ENCODE data around the gene IDNK.
A peak's percentile ranks its signal among the peaks of the same experiment; 100 is the strongest.

The IDNK gene

GRCh38 chr9:83633676-83634075, 10.7 kb downstream of the IDNK start:
- no peak for DNase-seq (ENCODE audit: low read depth, low spot score)

GRCh38 chr9:83636813-83637212, 13.9 kb downstream of the IDNK start:
- DNase-seq (ENCODE audit: low read depth, low spot score): no peak

GRCh38 chr9:83637389-83637788, 14.4 kb downstream of the IDNK start:
- DNase-seq (ENCODE audit: low read depth, low spot score): no peak

GRCh38 chr9:83639266-83639665, 16.3 kb downstream of the IDNK start:
- no peak for DNase-seq (ENCODE audit: low read depth, low spot score)

GRCh38 chr9:83642793-83643192, 19.9 kb downstream of the IDNK start:
- no peak for DNase-seq (ENCODE audit: low read depth, low spot score)

GRCh38 chr9:83646500-83647239, 23.7 kb downstream of the IDNK start:
- no peak for DNase-seq (ENCODE audit: low read depth, low spot score)

GRCh38 chr9:83649080-83649479, 26.1 kb downstream of the IDNK start:
- peak; percentile 50 for DNase-seq (ENCODE audit: low read depth, low spot score)

GRCh38 chr9:83649515-83649914, 26.6 kb downstream of the IDNK start:
- DNase-seq (ENCODE audit: low read depth, low spot score): no peak

- DNase-seq (ENCODE audit: low read depth, low spot score): no peak
Observed at GRCh38 chr9:83651558-83651957, 28.6 kb downstream of the IDNK start.

- no peak for DNase-seq (ENCODE audit: low read depth, low spot score)
Observed at GRCh38 chr9:83652433-83652832, 29.5 kb downstream of the IDNK start.

- DNase-seq (ENCODE audit: low read depth, low spot score): no peak
Observed at GRCh38 chr9:83655433-83655832, 32.5 kb downstream of the IDNK start.

GRCh38 chr9:83656032-83656680, 33.2 kb downstream of the IDNK start:
- no peak for DNase-seq (ENCODE audit: low read depth, low spot score)

GRCh38 chr9:83656952-83657351, 34.0 kb downstream of the IDNK start:
- no peak for DNase-seq (ENCODE audit: low read depth, low spot score)

- no peak for DNase-seq (ENCODE audit: low read depth, low spot score)
Observed at GRCh38 chr9:83662933-83663332, 40.0 kb downstream of the IDNK start.

- no peak for DNase-seq (ENCODE audit: low read depth, low spot score)
Observed at GRCh38 chr9:83665580-83666200, 42.7 kb downstream of the IDNK start.

GRCh38 chr9:83669067-83669466, 46.1 kb downstream of the IDNK start:
- no peak for DNase-seq (ENCODE audit: low read depth, low spot score)

GRCh38 chr9:83670381-83670780, 47.4 kb downstream of the IDNK start:
- DNase-seq (ENCODE audit: low read depth, low spot score): no peak

GRCh38 chr9:83671451-83671850, 48.5 kb downstream of the IDNK start:
- DNase-seq (ENCODE audit: low read depth, low spot score): no peak

- no peak for DNase-seq (ENCODE audit: low read depth, low spot score)
Observed at GRCh38 chr9:83675466-83675865, 52.5 kb downstream of the IDNK start.

- no peak for DNase-seq (ENCODE audit: low read depth, low spot score)
Observed at GRCh38 chr9:83677596-83677995, 54.7 kb downstream of the IDNK start.

GRCh38 chr9:83680233-83680632, 57.3 kb downstream of the IDNK start:
- DNase-seq (ENCODE audit: low read depth, low spot score): no peak

- no peak for DNase-seq (ENCODE audit: low read depth, low spot score)
Observed at GRCh38 chr9:83681490-83681889, 58.5 kb downstream of the IDNK start.

- no peak for DNase-seq (ENCODE audit: low read depth, low spot score)
Observed at GRCh38 chr9:83688921-83689320, 66.0 kb downstream of the IDNK start.

Measured in activated CD4-positive, CD25-positive, alpha-beta regulatory T cell treated with anti-CD3 and anti-CD28 coated beads, Interleukin-2, amount 50 U/mL, for 16 hours (primary cell).